ENCODE data around the gene RAB36. TPM values are rescaled to one million over a fixed set of nuclear protein-coding genes. Genes with fewer than 3 reads are reported as not detected.

Gene RAB36
- total and polyA plus RNA-seq, 2 donors (not counting 1 experiment from before 2014, with no cell fraction given): 1.1 to 3.3 TPM

DNA sequence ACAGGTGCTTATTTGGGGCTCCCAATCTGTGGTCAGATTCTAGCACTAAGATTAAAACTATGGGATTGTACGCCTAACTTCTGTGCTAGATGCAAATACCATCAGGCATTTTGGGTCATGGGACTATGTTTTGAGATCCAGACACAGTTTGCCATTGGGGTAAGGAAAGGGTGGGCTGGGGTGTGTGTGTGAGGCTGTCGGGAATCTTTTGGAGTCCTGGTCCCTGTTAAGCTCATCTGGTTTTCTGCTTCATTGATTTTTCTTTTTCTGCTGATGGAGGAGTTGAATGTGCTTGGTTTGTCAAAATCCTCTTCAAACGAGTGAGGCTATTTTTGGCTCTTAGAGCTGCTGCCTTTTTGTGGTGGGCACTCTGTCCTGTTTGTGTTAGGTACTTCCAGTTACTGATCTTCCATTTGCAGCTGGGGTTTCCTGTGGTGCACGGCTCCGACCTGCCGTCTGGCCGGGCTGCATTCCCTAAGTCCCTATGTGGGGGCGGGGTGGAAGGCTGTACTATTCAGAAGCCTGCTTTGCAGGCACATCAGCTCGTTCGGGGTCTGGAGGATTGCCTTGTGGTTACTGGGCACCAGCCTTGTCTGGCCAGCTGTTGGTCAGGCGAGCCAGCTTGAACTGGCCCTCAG lies 37.9 kb downstream of the RAB36 start:
- no peak for ATAC-seq (ENCODE audit: low read depth)
- ChIA-PET CTCF (interaction anchor here (0.8 to 16.5 kb wide), 9 partner anchors 9 to 223 kb away, joined by 3 to 494 read pairs (median 4); no protein-coding TSS in a partner anchor), POLR2A (interaction anchor here (0.7 kb wide), 1 partner anchor 25 kb away, joined by 3 read pairs; no protein-coding TSS in a partner anchor)
- Histone ChIP-seq H3K27me3 (replicated peaks in 1 of 4; ENCODE audit: control extremely low read depth in 1 of 4, control insufficient read depth in 3 of 4, insufficient read depth in 4 of 4, low read length in 3 of 4) (peaks cover 0 to 11% (median 3%) of the 10 kb centered on the region in 4 experiments), H3K4me3 (ENCODE audit: control extremely low read depth in 1 of 5, extremely low read depth in 1 of 5, insufficient read depth in 1 of 5, low read depth in 2 of 5, low read length in 4 of 5) (peak overlapping the region; percentile 43 to 75 (median 67)), H3K36me3 (replicated peaks in 1 of 2; ENCODE audit: control extremely low read depth in 1 of 2, control insufficient read depth in 1 of 2, extremely low read depth in 1 of 2, insufficient read depth in 2 of 2, low read length in 1 of 2) (no peaks in the 10 kb centered on the region), H3K4me1 (ENCODE audit: control insufficient read depth in 2 of 2, insufficient read depth in 2 of 2, low read length in 2 of 2) (peaks cover 57 to 87% of the 10 kb centered on the region in 2 donors), H4K20me1 (ENCODE audit: control insufficient read depth, insufficient read depth, low read length, poor library complexity, severe bottlenecking) (peaks cover 50% of the 10 kb centered on the region), H3K9ac (ENCODE audit: low read length) (peak overlapping the region; percentile 65), H3K27ac (ENCODE audit: low read length in 2 of 2) (no peak overlapping the region), H3K9me3 (ENCODE audit: control extremely low read depth in 1 of 3, control insufficient read depth in 2 of 3, insufficient read depth in 1 of 3, low read length in 2 of 3) (no peaks in the 10 kb centered on the region), H2AFZ (ENCODE audit: insufficient read depth, low read depth, low read length, poor library complexity, severe bottlenecking) (no peak overlapping the region), H3K79me2 (ENCODE audit: control insufficient read depth, insufficient read depth, low read length) (peaks cover 72% of the 10 kb centered on the region), H3K4me2 (replicated peaks; ENCODE audit: low read depth, low read length, poor library complexity, severe bottlenecking) (peak overlapping the region; percentile 78)
- peak overlapping the region; percentile 12 for H3K27ac Mint-ChIP-seq
- WGBS (ENCODE audit: insufficient coverage): 12% methylated on average over 11 of the region's 11 CpGs
- peaks cover 7% of the 10 kb centered on the region for H3K27me3 Mint-ChIP-seq
- peaks cover 52% of the 10 kb centered on the region for H3K4me1 Mint-ChIP-seq
- H3K4me3 Mint-ChIP-seq: peak overlapping the region; percentile 91
- no peak for DNase-seq
- TF ChIP-seq CTCF (IDR thresholded peaks at IDR 0.05) (no peak), EZH2 (IDR thresholded peaks at IDR 0.05; ENCODE audit: borderline replicate concordance, insufficient read depth, low read depth, low read length, poor library complexity, severe bottlenecking) (no peak)
- intact Hi-C loops (cut with micrococcal nuclease): loop anchor here (1.0 to 5.0 kb wide), 2 partner anchors 36 to 37 kb away; partner anchors contain the start of gene RAB36
- no peaks in the 10 kb centered on the region for H3K9me3 Mint-ChIP-seq (ENCODE audit: insufficient read depth)

Data from B cell (primary cell).